NCI-H2107 treated with DMSO at 0.1 percent for 48 hours (cell line): ENCODE data around the gene IGFN1.
"Not testable (repeated sequence)": the region's sequence is repeated elsewhere in the genome, so short reads cannot be mapped to it uniquely, and the experiment has no call there.

Source experiments
- DNase-seq: peaks from one replicate; lab custom pipeline; 2025; ENCODE audit not compliant: unreplicated experiment; lab: John Stamatoyannopoulos, UW

The IGFN1 gene

GRCh38 chr1:201239646-201240045 lies 49.0 kb downstream of the IGFN1 start:
- not testable (repeated sequence) for DNase-seq

DNA sequence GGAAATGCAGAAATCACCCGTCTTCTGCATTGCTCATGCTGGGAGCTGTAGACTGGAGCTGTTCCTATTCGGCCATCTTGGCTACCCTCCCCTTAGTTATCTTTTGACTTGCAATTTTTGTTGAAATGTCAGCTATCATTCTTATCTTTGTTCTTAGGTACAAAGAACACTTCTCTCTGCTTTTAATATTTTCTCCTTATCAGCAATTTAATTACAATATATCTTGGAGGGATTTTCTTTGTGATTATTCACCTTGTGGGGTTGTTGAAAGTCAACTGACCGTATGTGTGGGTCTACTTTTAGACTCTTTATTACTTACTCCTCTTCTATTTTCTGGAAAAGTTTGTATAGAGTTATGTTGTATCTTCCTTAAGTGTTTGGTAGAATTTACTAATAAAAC lies 49.5 kb downstream of the IGFN1 start:
- DNase-seq, result no peak

DNA sequence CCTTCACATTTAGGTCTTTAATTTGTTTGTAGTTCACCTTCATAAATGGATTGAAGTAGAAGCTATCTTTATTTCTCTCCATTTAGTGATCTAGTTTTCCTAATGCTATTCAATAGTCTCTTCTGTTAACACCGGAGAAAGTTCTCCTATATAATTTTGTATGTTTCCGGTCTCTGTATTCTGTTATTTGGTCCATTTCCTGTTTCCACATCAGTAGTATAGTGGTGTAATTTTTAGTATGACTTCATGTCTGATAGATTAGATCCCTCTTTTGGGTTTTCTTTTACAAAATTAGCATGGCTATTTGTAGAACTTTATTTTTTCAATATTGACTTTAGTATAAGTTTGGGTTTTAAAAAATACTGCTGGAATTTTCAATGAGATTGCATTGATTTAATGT lies 51.1 kb downstream of the IGFN1 start:
- DNase-seq, result no peak

DNA sequence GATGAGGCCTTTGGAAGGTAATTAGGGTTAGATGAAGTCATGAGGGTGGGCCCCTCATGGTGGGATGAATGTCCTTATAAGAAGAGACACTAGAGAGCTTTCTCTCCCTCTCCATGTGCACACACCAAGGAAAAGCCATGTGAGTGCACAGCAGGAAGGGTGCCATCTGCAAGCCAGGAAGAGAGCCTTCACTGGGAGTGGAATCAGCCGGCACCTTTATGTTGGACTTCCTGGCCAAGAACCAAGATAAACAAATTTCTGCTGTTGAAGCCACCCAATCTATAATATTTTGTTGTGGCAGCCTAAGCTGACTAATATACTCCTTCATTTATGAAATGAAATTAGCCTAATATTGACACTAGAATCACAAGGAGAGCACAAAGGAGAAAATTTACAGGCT lies 54.5 kb downstream of the IGFN1 start:
- no peak for DNase-seq

DNA sequence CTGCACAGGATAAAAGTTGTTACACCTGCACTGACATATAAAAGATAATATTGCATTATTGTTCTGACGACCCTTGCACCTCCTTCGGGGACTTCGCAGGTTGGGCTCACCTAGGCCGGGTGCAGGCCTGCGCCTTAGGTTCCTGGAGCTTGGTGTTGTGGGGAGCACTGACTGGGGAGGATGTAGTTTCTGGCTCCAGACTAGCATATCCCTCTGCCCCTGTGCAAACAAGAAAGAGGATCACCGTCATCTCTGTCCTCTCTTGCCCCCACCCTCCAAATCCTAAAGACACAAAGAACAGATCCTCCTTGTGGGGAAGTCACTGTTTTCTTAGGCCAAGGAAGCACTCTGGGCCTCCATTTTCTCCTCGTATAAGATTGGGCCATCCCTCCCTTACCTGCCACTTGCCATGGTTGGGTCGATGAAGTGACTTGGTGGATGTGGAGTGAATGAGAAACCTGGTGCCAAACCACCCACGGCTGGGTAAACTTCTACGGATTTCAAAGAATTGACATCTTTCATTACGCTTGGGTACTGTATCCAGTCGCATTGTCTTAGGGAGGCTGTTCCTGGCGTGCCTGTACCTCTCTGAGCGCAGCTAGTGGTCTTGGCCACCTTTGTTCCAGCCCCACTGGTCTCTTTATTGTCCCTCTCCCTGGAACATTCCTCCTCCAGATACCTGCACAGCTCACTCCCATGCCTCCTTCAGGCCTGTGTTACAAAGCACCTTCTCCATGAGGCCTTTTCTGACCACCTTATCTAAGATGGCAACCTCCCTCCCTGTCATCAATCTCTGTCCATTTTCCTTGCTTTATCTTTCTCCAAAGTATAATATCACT lies 58.3 kb downstream of the IGFN1 start:
- DNase-seq, result no peak

DNA sequence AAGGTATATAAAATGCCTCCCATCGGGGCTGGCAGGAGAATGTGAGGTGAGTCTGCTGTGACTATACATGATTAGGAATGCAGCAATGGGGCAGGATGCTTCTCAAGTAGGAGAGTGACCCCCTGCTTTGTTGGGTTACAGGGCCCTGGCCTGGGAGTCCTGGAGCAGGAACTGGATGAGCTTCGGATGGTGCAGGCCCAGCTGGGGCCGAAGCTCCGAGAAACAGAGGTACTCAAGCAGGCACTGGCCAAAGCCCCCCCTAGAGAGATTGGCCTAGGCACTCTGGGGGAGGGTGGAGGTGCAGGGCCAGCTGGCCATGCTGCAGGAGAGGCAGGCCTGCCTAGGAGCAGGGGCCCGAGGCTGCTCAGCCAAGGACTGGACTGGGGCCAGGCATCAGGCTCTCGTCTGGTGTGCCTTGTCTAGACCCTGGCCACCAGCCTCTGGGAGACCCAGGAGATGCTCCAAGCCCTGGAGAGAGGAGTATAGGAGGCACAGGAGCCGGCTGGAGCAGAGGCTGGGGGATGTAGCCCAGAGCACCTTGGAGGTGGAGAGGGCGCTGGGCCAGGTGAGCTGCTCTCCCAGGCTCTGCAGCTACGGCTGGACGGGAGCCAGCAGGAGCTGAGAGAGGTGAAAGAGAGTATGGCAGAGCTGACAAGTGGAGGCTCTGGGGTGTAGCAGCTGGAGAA lies 59.8 kb downstream of the IGFN1 start:
- DNase-seq, result no peak

DNA sequence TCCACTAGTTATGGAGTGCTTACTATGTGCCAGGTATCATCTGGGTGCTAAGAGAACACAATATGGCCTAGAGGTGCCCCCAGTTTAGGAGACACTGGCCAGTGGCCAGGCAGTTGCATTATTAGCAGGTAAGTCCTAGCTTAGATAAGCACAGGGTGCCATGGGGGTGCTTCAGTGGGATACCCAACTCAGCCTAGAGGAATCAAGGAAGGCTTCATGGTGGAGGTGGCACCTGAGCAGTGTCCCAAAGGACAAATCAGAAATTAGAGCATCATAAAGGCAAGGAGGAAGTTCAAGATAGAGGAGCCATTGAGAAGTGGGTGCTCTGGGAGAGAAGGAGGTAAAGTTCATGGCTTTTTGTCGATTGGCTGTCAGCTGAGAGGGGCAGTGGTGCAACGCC lies 60.8 kb downstream of the IGFN1 start:
- DNase-seq, result no peak

DNA sequence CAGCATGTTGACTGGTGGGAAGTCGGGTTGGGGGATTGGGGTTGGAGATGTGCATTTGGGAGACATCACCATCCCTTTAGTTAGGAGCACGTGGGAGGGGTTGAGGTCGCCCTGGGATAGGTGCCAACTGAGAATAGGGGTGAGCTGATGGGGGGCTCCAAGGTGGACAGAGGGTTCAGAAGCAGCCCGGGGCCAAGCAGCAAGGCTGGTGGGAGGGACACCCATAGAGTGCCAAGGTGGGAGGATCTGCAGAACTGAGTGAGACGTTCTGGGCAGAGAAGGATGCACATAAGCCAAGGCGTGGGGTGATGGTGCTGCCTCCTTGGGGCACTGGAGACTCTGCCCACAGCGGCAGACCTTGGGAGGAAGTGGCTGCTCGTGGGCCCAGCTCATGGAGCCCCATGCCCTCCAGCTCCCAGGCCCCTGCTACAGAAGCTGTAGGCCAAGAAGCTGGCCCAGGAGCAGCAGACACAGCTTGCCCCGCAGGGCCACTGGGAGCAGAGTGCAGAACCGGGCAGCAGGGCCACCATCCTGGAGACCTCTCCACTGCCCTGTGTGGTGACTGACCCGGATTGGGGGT lies 61.3 kb downstream of the IGFN1 start:
- no peak for DNase-seq

- no peak for DNase-seq
Measured at GRCh38 chr1:201252944-201253371, 62.3 kb downstream of the IGFN1 start.

DNA sequence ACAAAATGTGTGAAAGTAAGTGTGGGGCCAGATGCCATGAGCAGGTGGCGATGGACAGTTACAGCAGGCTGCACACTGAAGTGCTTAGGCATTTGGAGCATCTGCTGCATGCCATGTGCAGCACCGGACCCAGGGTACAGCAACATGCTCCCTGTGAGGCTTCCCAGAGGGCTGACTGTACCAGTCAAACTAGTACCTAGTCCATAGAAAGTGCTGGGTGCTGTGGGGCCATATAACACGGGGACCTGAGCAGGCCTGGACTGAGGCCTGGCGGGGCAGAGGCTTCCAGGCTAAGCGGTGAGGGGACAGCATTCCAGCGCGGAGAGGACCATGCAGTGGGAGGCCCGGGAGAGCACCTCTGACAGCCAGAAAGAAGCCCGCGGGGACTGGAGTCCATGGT lies 62.8 kb downstream of the IGFN1 start:
- DNase-seq, result no peak

GRCh38 chr1:201253906-201254624 lies 63.4 kb downstream of the IGFN1 start:
- no peak for DNase-seq

GRCh38 chr1:201254625-201255478 lies 64.2 kb downstream of the IGFN1 start:
- peak; percentile 25 for DNase-seq

DNA sequence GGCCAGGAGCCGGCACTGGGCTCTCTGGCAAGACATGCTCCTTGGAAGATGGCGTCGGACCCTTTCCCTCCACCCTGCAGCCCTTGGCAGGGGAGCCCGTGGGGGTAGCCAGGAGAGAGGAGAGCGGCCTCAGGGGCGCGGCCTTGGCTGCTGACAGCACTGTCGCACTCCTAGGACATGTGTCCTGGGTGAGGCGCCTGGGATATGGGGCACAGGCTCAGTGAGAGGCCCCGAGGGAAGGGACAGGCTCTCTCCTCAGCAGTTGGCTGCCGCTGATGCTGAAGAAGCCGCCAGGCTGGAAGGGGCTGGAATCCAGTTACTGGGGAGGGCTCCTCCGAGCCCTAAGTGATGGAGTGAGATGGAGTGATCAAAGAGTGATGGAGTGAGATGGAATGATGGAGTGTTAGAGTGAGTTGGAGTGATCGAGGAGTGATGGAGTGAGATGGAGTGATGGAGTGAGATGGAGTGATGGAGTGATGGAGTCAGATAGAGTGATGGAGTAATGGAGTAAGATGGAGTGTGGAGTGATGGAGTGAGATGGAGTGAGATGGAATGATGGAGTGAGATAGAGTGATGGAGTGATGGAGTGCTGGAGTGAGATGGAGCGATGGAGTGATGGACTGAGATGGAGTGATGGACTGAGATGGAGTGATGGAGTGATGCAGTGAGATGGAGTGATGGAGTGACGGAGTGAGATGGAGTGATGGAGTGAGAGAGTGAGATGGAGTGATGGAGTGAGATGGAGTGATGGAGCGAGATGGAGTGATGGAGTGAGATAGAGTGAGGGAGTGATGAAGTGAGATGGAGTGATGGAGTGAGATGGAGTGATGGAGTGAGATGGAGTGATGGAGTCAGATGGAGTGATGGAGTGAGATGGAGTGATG lies 65.1 kb downstream of the IGFN1 start:
- no peak for DNase-seq

DNA sequence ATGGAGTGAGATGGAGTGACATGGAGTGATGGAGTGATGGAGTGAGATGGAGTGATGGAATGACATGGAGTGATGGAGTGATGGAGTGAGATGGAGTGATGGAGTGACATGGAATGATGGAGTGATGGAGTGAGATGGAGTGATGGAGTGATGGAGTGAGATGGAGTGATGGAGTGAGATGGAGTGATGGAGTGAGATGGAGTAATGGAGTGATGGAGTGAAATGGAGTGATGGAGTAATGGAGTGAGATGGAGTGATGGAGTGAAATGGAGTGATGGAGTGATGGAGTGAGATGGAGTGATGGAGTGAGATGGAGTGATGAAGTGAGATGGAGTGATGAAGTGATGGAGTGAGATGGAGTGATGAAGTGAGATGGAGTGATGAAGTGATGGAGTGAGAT lies 67.5 kb downstream of the IGFN1 start:
- not testable (repeated sequence) for DNase-seq

- no peak for DNase-seq
Measured at GRCh38 chr1:201258763-201259230, 68.2 kb downstream of the IGFN1 start.

DNA sequence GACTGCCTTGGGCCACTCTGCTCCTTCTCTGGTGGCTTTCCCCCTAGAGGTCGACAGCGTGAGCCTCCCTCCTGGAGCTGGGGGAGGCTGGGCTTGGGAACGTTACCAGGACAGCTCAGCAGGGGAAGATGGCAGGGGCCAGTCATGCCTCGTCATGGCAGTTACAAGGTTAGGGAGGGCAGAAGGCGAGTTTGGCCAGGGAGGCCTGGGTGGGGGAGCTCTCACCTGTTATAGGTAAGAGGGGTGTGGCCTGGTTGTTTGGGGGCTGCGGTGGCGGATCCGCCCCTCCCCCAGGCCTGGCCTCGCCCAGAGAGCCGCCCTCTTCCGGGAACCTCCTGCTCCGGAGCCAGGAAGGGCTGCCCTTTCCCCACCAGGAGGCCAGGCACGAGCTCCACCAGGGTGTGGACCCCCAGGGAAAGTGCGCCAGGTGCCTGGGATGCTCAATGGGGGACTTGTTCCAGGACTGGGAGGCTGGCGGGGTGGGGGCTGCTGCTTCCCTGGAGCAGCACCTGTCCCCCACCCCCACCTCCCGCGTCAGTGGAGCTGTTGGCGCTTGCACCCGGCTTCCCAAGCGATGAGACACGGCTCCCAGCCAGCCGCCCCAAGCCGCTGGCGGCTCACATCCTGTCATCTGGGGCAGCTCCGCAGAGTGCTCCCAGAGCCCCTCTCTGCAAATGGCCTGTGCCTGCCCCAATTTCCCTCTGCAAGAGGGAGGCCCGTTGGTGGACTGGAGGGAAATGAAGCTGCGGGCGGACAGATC lies 69.0 kb downstream of the IGFN1 start:
- peak; percentile 48 for DNase-seq

DNA sequence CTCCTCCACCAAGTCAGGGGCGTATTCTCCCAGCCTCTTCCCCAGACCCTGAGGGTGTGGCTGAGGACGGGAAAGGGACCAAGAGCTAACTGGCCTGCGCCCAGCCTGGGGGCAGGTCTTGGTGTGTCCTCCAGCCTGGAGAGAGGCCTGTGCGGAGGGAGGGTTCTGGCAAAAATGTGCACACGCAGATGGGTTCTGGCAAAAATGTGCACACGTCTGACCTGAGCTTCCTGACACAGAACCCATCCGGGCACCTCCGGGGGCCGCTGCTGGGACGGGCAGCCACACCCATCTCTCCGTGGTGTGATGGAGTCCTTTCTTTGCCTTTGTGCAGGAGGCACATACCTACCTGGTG lies 69.6 kb downstream of the IGFN1 start:
- no peak for DNase-seq

GRCh38 chr1:201260648-201261311 lies 70.2 kb downstream of the IGFN1 start:
- no peak for DNase-seq
